Eye (tissue), 1 donor: ENCODE measurements around the gene GPR153.
"Not testable (repeated sequence)": the region's sequence is repeated elsewhere in the genome, so short reads cannot be mapped to it uniquely, and the experiment has no call there.

Experiments
- DNase-seq: peaks from one replicate; pipeline ENCODE4 v3.0.0-alpha.2; 2015

Gene GPR153

DNA sequence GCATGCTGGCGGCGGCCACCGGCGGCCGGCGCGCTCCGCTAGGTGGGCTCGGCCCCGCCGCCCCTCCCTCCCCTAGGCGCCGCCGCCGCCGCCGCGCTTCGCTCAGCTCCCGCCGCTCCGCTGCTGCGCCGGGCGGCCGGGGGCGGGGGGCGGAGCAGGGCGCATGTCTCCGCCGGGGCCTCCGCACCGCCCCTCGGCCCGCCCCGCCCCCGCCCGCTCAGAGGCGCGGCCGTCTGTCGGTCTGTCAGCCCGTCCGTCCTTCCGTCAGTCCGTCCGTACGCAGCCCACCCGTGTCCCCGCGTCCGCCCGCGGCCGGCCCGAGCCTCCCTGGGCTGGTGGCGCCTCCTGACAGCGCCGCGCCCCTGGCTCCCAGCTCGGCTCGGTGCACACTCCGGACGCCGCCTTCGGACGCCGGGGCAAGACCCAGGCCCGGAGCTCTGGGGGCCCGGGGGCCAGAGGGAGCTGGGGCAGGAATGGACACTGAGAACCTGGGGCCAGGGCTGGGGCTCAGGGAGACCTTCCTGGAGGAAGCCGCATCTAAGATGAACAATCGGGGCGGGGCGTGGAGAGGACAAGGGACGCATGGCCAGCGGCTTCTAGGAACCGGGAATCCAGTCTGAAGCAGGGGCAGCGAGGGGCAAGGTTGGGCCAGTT, at the start of gene GPR153:
Gene GPR153, minus strand, starts transcription at position 138 of the 654 bp plus-strand sequence. CDS start 6,193 bp downstream, outside the sequence.
- peak; percentile 80 for DNase-seq

DNA sequence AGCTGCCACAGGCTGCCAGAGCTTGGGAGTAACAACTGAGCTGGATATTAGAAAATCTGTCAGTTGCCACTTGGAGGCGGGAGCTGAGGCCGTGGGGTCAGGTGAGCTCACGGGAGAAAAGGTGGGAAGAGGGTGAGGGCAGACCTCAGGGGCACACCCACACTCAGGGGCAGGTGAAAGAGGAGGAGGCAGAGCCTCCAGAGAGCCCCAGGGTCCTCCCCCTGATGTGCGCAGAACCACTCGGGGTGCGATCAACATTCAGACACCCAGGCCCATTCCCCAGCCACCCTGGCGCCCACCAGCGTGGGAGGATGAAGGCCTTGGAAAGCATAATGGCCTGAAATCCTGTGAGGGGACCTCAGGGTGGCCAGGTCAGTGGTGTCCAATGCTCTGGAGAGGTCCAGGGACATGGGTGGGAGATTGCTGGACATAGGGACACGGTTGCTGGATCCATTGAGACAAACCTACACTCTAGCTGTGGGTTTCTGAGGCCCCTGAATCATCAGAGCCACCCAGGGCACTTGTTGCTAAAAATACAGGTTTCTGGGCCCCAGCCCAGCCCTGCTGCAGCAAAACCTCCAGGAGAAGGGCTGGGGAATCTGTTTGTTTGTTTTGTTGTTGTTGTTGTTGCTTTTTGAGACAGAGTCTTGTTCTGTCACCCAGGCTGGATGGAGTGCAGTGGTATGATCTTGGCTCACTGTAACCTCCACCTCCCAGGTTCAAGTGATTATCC, 49.4 kb upstream of the GPR153 start:
- DNase-seq, result no peak

DNA sequence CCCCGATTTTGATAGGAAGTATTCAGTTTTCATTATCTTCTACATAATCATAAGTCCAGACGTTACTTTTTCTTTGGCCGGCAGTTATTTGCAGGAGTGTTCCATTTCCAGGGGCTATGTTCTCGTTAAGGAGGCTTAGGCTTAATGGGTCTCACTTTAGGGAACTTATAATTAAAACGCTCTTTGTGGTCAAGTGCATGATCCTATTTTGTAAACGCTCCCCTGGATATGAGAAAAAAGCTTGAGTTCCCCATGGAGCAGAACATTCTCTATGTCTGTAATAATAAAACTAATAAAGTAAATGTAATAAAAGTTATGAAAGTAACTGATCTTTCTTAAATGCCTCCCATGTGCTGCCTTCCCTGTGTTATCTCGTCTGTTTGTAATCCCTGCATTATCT, 48.7 kb upstream of the GPR153 start:
- DNase-seq, result no peak

DNA sequence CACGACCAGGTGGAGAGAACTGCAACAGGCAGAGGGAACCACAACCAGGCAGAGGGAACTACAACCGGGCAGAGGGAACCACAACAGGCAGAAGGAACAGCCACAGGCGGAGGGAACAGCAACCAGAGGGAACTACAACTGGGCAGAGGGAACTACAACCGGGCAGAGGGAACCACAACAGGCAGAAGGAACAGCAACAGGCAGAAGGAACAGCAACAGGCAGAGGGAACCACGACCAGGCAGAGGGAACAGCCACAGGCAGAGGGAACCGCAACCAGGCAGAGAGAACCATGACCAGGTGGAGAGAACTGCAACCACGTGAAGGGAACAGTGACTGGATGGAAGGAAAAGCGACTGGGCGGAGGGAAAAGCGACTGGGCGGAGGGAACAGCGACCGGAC, 47.6 kb upstream of the GPR153 start:
- DNase-seq, result no peak

DNA sequence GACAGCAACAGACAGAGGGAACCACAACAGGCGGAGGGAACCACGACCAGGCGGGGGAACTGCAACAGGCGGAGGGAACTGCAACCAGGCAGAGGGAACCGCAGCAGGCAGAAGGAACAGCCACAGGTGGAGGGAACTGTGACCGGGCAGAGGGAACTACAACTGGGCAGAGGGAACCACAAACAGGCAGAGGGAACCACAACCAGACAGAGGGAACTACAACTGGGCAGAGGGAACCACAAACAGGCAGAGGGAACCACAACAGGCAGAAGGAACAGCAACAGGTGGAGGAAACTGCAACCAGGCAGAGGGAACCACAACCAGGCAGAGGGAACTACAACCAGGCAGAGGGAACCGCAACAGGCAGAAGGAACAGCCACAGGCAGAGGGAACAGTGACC, 46.8 kb upstream of the GPR153 start:
- not testable (repeated sequence) for DNase-seq

DNA sequence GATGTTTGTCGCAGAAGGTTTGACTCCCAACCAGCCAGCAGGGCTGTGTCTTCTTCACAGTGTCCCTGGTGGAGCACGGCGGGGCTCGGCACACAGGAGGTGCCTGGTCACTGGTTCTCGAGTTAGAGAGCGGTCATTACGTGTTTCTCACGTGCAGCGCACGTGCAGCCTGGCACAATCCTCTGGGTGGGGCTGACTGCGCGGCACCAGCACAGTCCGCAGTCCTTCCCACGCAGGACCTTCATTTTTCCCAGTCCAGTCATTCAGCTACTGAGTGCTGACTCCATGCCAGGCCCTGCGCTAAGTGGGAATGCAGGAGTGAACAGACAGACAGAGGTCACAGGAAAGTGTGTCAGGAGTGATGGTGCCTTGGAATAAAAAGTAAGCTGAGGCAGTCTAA, 46.2 kb upstream of the GPR153 start:
- no peak for DNase-seq

DNA sequence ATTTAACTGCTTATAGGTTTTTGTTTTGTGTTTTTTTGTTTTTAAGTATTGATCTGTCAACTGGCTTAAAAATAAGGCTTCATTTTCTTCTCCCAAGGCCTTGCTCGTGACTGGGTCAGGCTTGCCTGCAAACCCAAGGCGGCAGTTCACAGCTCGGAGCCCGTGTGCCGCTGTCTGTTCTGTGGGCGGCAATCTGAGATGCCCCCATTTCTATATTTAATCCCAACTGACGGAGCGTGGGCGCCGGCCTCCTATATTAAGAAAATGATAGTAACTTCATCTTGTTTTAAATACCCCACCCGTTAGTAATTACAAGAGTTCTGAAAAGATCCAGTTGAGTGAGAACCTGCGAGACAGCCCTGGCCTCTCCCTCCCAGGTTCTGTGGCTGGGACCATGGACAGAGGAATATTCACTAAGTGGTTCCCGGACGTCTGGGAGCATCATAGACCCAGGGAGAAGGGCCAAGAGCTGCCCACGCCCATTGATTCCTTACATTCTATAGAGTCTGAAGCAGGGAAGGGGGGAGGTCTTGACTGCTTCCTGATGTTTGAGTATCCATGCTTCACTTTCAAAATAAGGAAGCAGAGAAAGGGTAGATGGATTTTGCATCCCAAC, 42.6 kb upstream of the GPR153 start:
- no peak for DNase-seq

DNA sequence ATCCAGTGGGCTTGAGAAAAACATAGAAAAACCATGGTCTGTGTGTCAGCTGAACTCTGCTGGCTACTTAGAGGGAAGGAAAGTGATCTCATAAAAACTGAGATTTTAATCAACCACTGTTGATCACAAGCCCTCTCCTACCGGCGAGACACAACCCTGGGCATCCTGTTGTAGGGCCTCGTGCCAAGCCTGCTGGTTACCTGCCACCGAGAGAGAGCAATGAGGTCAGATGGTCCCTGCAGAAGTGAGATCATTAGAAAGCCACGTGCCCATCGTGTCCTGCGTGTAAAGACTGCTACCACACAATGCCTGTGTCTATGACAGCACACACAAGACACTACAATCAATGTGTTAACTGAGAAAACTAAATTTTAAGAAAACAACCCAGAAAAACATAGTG, 41.7 kb upstream of the GPR153 start:
- DNase-seq, result no peak

DNA sequence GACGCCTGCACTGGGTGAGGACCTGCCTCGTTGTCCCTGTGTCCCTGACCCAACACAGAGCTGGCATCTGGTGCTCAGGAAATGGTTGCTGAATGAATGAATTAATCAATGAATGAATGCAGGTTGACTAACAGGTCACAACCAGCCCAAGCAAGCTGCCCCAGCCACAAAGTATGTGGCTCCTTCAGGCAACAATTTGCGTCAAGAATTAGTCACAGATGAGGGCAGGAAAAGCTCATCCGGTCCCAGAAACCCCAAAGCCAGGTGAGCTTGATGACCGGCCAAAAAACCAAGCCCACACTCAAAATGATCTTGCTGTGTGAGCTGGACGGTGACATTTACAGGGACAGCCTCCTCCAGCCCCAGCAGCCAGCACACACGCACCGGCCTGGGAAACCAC, 40.6 kb upstream of the GPR153 start:
- DNase-seq, result no peak

DNA sequence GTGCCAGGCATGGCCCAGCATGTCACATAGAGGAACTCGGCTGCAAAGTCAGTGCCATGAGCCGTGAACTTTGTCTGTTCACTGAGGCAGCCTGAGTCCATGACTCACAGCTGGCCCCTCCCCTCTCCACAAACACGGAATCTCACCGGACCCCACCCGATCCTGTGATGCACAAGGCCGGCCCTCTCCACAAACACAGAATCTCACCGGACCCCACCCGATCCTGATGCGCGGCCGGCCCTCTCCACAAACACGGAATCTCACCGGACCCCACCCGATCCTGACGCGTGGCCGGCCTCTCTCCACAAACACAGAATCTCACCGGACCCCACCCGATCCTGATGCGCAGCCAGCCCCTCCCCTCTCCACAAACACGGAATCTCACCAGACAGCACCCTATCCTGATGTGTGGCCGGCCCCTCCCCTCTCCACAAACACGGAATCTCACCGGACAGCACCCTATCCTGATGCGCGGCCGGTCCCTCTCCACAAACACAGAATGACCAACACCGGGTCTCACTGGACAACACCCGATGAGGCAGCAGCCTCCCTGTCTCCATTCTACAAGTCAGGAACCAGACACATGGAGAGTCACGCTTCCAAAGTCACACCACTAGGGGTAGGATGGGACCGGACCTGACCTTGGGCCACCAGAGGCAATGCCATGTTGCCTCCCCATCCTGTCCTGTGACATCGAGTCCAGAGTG, 39.6 kb upstream of the GPR153 start:
- DNase-seq, result no peak

DNA sequence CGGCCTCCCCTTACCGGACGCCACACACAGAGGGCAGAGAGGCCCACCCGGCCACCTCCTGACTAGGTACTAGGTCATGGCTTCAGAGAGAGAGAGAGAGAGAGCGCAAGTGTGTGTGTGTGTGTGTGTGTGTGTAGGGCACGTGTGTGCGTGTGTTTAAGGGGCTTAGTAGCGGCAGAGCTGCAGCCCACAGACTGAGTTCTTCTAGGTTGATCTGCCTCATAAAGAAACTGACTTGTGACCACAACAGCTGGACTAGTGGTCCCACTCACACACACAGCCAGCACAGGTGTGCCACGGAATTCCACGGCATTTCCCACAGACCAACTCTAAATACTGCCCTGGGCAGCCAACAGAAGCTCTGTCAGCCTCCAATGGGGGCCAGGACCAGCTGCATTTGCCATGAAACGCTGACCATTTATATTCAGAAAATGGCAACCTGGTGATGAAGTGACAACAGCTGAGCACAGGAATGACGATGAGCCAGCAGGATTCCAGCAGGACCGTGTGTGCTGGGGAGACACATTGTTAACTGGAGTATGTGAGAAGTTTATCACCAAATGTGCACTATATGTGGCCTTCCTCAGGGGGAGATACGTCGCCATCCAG, 38.8 kb upstream of the GPR153 start:
- no peak for DNase-seq

DNA sequence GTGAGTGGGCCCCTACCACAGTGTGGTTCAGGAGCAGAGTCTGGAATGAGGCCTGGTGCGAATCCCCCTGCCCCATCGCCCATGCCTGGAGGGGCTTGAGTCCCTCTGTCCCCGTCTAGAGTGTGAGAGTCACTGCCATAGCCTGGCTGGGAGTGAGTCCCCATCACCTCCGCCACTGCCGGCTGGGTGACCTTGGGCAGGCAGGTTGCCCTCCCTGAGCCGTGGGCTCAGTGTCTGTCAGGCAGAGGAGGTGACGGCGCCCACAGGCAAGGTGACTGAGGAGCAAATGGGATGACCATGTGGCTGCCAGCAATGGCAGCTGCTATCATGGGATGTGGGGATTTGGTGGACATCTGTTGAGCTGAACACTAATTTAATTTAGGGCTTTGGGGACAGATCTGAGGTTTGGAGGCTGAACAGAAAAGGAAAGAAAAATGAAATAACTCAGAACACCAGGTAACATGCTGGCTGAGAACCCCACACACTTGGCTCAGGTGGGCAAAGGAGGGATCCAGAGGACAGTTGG, 38.1 kb upstream of the GPR153 start:
- DNase-seq, result no peak

DNA sequence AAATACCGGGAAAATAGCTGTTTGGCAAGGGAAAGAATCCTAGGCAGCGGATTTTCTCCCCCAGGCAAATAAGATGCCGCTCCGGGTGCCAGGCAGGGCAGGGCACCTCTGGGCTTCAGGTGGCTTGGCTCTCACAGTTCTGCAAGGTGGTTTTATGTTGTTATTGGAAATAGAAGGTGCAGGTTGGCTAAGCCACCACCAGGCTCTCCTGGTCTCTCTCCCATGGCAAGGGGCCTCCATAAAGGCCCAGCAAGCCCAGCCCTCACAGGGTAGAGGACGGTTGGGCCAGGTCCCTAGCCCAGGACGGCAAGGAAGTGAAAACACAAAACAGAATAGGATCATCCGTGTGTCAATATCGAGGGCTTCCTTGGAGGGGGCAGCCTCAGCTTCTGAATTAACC, 37.6 kb upstream of the GPR153 start:
- no peak for DNase-seq

DNA sequence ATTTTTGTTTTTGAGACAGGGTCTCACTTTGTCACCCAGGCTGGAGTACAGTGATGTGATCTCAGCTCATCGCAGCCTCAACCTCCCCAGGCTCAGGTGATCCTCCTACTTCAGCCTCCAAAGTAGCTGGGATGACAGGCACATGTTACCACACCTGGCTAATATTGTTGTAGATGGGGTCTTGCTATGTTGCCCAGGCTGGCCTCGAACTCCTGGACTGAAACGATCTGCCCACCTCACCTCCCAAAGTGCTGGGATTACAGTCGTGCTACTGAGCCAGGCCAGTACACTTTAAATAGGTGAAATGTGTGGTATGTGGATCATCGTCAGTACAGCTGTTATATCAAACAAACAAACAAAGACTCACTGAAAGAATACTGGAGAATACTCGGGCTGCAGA, 35.0 kb upstream of the GPR153 start:
- no peak for DNase-seq

DNA sequence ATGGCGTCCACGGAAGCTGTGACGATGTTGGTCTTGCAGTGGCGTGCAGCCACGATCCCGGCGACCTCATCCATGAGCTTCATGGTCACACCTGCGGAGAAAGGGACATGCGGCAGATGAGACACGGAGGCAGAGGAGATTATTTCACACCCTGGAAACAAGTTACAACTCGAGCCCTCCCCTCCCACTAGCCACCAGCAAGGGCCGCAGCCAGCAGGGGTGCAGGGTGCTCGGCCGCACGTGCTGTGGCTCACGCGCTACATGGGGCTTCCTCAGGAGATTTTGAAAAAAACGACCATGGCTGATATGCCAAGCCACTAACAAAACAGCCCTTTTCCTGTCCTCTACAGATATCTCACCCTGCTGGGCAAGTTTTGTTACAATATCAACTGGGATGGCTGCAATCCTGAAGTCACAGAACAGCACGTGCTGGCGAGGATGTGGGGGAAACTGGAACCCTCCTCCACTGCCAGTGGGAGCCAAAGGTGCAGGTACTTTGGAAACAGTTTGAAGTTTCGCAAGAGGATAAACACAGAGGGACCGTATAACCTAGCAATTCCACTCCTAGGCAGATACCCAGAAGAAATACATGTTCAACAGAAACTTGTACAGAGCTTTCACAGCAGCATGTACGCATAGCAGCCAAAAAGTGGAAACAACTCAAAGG, 34.1 kb upstream of the GPR153 start:
- no peak for DNase-seq

DNA sequence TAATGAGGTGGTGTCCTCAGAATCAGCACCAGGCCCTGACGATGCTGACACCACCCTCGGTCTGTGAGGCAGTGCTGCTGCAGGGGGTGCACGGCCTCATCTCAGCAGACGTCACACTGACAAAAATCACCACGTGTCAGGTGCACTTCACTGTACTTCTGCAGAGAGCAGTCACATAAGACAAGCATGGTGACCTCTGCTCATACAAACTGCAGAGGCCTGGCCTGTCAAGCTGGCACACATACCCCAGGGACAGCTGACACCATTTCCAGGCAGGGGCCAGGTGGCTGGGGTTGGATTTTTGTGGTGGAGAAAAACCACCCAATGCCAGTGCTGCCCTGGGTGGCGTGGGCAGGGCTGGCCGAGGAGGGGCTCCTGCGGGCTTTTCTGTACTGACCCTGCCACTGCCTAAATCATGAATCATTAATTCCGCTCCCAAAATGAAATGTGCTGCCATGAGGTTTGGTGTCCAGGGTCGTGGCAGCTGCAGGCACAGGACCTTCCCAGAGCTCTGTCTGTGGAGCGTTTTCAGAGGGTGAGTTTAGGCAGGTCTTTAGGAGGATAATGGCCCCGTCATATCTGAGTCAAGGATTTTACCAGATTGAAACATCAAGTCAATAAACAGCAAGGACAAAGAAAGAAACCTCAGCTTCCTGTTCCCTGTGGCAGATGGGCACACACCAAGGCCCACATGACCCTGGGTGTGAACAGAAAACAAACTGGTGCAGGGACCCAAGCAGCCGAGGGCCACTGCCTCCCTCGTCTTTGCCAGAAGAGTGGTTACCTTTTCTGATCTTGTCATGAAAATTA, 33.4 kb upstream of the GPR153 start:
- DNase-seq, result no peak

DNA sequence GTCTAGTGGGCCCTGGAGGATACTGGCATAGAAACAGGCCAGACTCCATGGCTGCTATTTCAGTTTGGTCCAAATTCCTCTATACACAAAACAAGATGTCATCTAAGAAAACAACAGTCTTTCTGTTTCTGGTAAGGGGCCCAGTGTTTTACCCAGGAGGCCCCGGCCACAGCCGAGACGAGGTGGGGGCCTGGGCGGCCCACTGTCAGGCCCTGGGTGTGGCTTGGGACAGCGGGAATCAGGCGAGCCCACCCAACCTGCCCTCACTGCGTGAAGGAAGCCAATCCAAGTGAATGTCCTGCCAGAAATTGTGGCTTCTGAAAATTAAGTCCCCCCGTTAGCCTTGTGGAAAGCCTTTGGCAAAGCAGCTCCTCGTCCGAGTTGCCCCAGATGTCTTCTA, 31.2 kb upstream of the GPR153 start:
- no peak for DNase-seq

DNA sequence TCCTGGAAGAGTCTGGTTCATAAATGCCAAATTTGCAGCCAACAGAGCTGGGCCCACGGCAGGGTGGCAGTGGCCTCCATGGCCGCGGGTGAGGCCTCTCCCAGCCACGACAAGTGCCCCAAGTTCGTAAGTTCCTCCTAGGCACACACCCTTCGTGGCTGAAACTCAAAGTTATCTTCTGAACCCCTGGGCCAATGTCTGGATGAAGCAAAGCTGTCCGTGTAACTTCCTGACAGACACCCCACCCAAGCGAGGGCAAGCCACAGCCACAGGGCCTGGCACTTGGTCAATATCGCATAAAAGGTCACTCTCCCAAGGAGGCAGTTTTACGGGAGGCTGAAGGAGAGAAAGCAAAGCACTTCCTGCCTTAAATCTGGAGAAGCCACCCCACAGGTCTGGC, 27.8 kb upstream of the GPR153 start:
- no peak for DNase-seq

DNA sequence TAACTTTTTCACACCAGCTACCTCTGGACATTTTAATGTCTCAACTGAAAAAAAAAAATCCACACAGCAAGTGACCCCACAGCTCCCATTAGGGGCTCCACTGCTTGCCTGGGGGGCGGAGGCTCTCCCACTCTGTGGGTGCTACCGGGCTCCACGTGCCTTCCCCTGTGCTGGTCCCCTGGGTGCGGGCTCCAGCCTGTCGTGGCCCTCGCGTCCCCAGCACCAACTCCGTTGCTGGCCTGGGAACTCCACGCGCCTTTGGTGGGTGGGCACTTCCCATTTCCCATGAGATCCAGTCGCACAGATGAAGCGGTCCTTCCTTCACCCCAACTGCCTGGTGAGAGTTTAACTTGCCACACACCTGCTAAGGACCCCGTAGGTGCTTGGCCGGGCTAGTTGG, 27.1 kb upstream of the GPR153 start:
- no peak for DNase-seq

DNA sequence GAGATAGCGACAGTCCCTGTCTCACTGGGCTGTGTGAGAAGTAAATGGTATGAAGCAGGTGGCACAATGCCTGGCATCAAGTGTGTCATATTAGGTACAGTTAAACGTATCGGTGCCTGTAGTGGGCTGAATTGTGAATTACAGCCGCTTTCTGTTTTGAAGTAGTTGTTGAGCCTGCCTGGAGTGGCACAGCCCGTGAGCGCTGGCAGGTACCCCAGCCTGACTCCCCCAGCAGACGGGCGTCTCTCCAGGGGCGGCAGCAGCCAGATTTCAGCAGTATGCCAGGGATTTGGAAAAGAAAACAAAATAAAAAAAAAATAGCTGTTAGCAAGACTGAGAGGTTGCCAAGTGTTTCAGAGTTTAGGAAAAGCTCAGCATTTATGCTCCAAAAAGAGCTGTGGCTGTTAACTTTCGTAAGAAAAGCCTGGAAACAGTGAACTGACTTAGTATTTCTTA, 26.6 kb upstream of the GPR153 start:
- DNase-seq, result no peak

DNA sequence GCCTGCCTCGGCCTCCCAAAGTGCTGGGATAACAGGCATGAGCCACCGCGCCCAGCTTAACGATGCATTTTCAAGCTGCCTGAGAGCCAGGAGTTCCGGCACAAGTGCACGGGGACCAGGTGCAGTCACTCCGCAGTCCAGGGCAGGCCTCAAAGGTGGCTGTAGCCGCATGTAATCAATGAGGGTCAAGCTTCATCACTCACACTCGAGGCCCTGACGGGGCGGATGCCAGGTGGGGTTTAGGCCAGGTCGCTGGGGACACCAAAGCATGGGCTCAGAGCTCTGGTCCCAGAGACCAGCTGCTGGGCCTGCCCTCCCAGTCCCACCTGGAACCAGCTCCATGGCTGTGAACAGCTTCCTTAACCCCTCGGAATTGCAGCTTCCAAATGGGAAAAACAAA, 26.1 kb upstream of the GPR153 start:
- DNase-seq, result no peak
